Endothelial cell of umbilical vein (primary cell): ENCODE measurements around the gene NFKBIE. TPM values are rescaled to one million over a fixed set of nuclear protein-coding genes. Genes with fewer than 3 reads are reported as not detected.

ENCODE experiments used
- BruUV-seq: library from RNA; stranded (reverse); fragments of 400-500 nt; replicated peaks from 2 replicates; lab custom pipeline; 2021; lab: Mats Ljungman, UMichigan
- CTCF ChIA-PET: fragments of 300-600, 350-600 bp; sonication (Branson Sonifier 250); formaldehyde crosslinking; loops from one replicate; lab custom pipeline; 2021; ENCODE audit warnings: antibody characterized with exemption, inconsistent platforms; lab: Charles Lee
- POLR2A ChIA-PET: fragments of 300-600, 350-600 bp; sonication (Branson Sonifier 250); formaldehyde crosslinking; loops from one replicate; lab custom pipeline; 2021; ENCODE audit warnings: antibody characterized with exemption, inconsistent platforms; lab: Charles Lee
- DNase-seq: peaks from one replicate; pipeline ENCODE4 v3.0.0-alpha.2; 2011; ENCODE audit warnings: low read depth, low spot score
- FAIRE-seq: peaks from 2 replicates; lab custom pipeline; 2011; peaks lifted over from hg19 to GRCh38; lab: Jason Lieb, UNC
- H2AFZ ChIP-seq: 2 replicates; pipeline ENCODE4 v1.6.0; 2012; ENCODE audit warnings: low read depth, low read length, control low read depth, inconsistent platforms
- H3K27ac ChIP-seq: 2 replicates; pipeline ENCODE4 v1.5.1; 2011; ENCODE audit warnings: low read depth, mild to moderate bottlenecking, control low read depth, low read length, moderate library complexity; ENCODE audit not compliant: insufficient read depth
- H3K27me3 ChIP-seq, 2 experiments: 2 replicates each; pipeline versions ENCODE4 v1.6.0 to v1.6.1; 2011; ENCODE audit warnings: low read length in 2 of 2, mixed read lengths in 1 of 2; ENCODE audit not compliant: control insufficient read depth in 2 of 2, insufficient read depth in 2 of 2
- H3K36me3 ChIP-seq, 2 experiments: 2 replicates in 1 of 2; 3 replicates in 1 of 2; pipeline ENCODE4 v1.5.1; 2011; ENCODE audit warnings: low read length in 2 of 2, mild to moderate bottlenecking in 1 of 2, moderate library complexity in 1 of 2; ENCODE audit not compliant: control insufficient read depth in 2 of 2, insufficient read depth in 2 of 2; ENCODE audit errors: extremely low read depth in 1 of 2
- H3K4me1 ChIP-seq: 3 replicates; pipeline ENCODE4 v1.5.1; 2011; ENCODE audit warnings: mild to moderate bottlenecking, low read length; ENCODE audit not compliant: control insufficient read depth, insufficient read depth; ENCODE audit errors: extremely low read depth
- H3K4me2 ChIP-seq: 2 replicates; pipeline ENCODE4 v1.6.1; 2011; ENCODE audit warnings: low read length, control low read depth, mixed read lengths; ENCODE audit not compliant: insufficient read depth
- H3K4me3 ChIP-seq, 3 experiments: fragments of 200-600 bp in 1 of 3; sonication (generic), shearing (Covaris generic) in 1 of 3; replicated peaks in 1 of 3; 2 replicates each; pipeline ENCODE4 v1.5.1; 2011 to 2016; ENCODE audit warnings: control low read depth in 3 of 3, low read length in 3 of 3, mild to moderate bottlenecking in 2 of 3, inconsistent platforms in 1 of 3, low read depth in 1 of 3, moderate library complexity in 1 of 3; ENCODE audit not compliant: insufficient read depth in 1 of 3
- H3K79me2 ChIP-seq: 2 replicates; pipeline ENCODE4 v1.6.0; 2012; ENCODE audit warnings: low read length, inconsistent platforms; ENCODE audit not compliant: control insufficient read depth, insufficient read depth
- H3K9ac ChIP-seq: replicated peaks from 2 replicates; pipeline ENCODE3; 2011; ENCODE audit warnings: low read length, control low read depth; ENCODE audit not compliant: insufficient read depth; ENCODE audit errors: extremely low read depth
- H3K9me1 ChIP-seq: replicated peaks from 3 replicates; pipeline ENCODE4 v1.6.0; 2011; ENCODE audit warnings: mild to moderate bottlenecking, low read length; ENCODE audit not compliant: control insufficient read depth, insufficient read depth; ENCODE audit errors: extremely low read depth
- H3K9me3 ChIP-seq: replicated peaks from 2 replicates; pipeline ENCODE4 v1.5.1; 2012; ENCODE audit warnings: low read length, inconsistent platforms; ENCODE audit not compliant: control insufficient read depth, insufficient read depth
- H4K20me1 ChIP-seq: replicated peaks from 2 replicates; pipeline ENCODE3; 2011; ENCODE audit warnings: mild to moderate bottlenecking, low read length; ENCODE audit not compliant: control insufficient read depth, insufficient read depth; ENCODE audit errors: extremely low read depth
- CTCF ChIP-seq, 2 donors: IDR thresholded peaks; 1 replicate in 1 of 2; 2 replicates in 1 of 2; pipeline ENCODE4 v1.5.1; 2011; ENCODE audit warnings: low read length in 2 of 2, mild to moderate bottlenecking in 2 of 2, moderate library complexity in 2 of 2, control low read depth in 1 of 2, inconsistent platforms in 1 of 2, low read depth in 1 of 2; ENCODE audit not compliant: insufficient read depth in 1 of 2; ENCODE audit errors: extremely low read depth in 1 of 2
- FOS ChIP-seq: IDR thresholded peaks from 2 replicates; pipeline ENCODE4 v1.6.1; 2011; ENCODE audit warnings: mild to moderate bottlenecking, low read length, moderate library complexity, borderline replicate concordance; ENCODE audit not compliant: insufficient read depth
- GATA2 ChIP-seq: IDR thresholded peaks from 2 replicates; pipeline ENCODE4 v1.7.0; 2011; ENCODE audit warnings: low read depth, mild to moderate bottlenecking, moderate library complexity, mixed read lengths, low read length; ENCODE audit not compliant: insufficient read length, insufficient read depth
- JUN ChIP-seq: IDR thresholded peaks from 2 replicates; pipeline ENCODE4 v1.6.1; 2011; ENCODE audit warnings: borderline replicate concordance, low read depth; ENCODE audit not compliant: insufficient read length, insufficient read depth
- MAX ChIP-seq: IDR thresholded peaks from 2 replicates; pipeline ENCODE4 v1.6.1; 2011; ENCODE audit not compliant: insufficient read depth, insufficient read length
- MYC ChIP-seq: IDR thresholded peaks from one replicate; pipeline ENCODE4 v1.6.1; 2011; ENCODE audit warnings: mild to moderate bottlenecking, low read depth, low read length
- POLR2AphosphoS5 ChIP-seq: IDR thresholded peaks from 2 replicates; pipeline ENCODE4 v1.6.1; 2012; ENCODE audit warnings: low read depth, mild to moderate bottlenecking, control low read depth, low read length, moderate library complexity; ENCODE audit not compliant: insufficient read depth
- dilution Hi-C: fragments of 300-500 bp; cut with MboI; formaldehyde crosslinking; loops from one replicate; pipeline ENCODE4 v1.15.0; 2019; ENCODE audit warnings: low sequenced_read_pairs; ENCODE audit not compliant: extremely low pct_ligation_motif_present
- intact Hi-C: fragments of 100-400 bp; cut with micrococcal nuclease; formaldehyde crosslinking; loops from one replicate; pipeline ENCODE4 v1.10.0; 2022
- polyA plus RNA-seq, 4 experiments: library from polyadenylated mRNA; depleted of rRNA in 3 of 4; stranded (reverse) in 3 of 4; unstranded in 1 of 4; fragments of >200 nt; gene quantifications; 2 replicates each; pipeline versions ENCODE4 v1.2.1 to v1.2.3, GENCODE V29; 2011 to 2012; ENCODE audit warnings: missing spikeins in 1 of 4
- total RNA-seq: library from RNA; stranded (reverse); gene quantifications from 2 replicates; pipeline ENCODE4 v1.2.3, GENCODE V29; 2021

Gene NFKBIE
- total and polyA plus RNA-seq, 2 donors (not counting 3 experiments of a cell fraction or from before 2014, with no cell fraction given): 19.0 to 22.6 TPM

- Histone ChIP-seq H3K4me1 (no peaks in the 10 kb centered on the region), H3K27me3 (no peaks in the 10 kb centered on the region), H3K36me3 (peaks cover 13 to 51% of the 10 kb centered on the region in 2 experiments), H3K9me1 (no peaks in the 10 kb centered on the region), H3K27ac (no peak overlapping the region), H4K20me1 (no peaks in the 10 kb centered on the region), H3K4me2 (no peak overlapping the region), H2AFZ (no peak overlapping the region), H3K79me2 (no peaks in the 10 kb centered on the region), H3K9me3 (no peaks in the 10 kb centered on the region), H3K9ac (no peak overlapping the region), H3K4me3 (no peak overlapping the region)
- BruUV-seq: no TSS peak
- dilution Hi-C loops: no loop called here
- no peak for TF ChIP-seq GATA2
- no peak for TF ChIP-seq FOS
- TF ChIP-seq POLR2AphosphoS5: no peak
- no peak for TF ChIP-seq MAX
- TF ChIP-seq CTCF (IDR thresholded peaks at IDR 0.05; ENCODE audit: extremely low read depth in 1 of 2, insufficient read depth in 1 of 2, low read depth in 1 of 2, low read length in 2 of 2): no peak
- TF ChIP-seq MYC: no peak
- no peak for TF ChIP-seq JUN
- FAIRE-seq: no peak
- ChIA-PET CTCF (interaction anchor here (3.4 to 4.5 kb wide), 3 partner anchors 10 to 35 kb away, joined by 35 to 83 read pairs (median 36); partner anchors contain the start of genes AARS2 and TMEM151B), POLR2A (no interaction called here)
- intact Hi-C loops: loop anchor here (1.0 kb wide), 2 partner anchors 36 to 208 kb away; no protein-coding TSS in a partner anchor
- no peak for DNase-seq
Measured at GRCh38 chr6:44303842-44304241, 38.5 kb upstream of the NFKBIE start.
